Mucosa of descending colon (tissue), 3 donors: Measurements from ENCODE around the gene HOXD12. TPM values are rescaled to one million over a fixed set of nuclear protein-coding genes. Genes with fewer than 3 reads are reported as not detected.
A peak's percentile ranks its signal among the peaks of the same experiment; 100 is the strongest.

Source experiments
- ATAC-seq: fragments of 200-7000 bp; cut with Tn5 transposase; one replicate; pipeline ENCODE4 v1.9.1; 2020; ENCODE audit warnings: mild to moderate bottlenecking, moderate library complexity
- DNase-seq, 3 donors: peaks; one replicate each; pipeline ENCODE4 v3.0.0-alpha.2; 2020
- H3K36me3 ChIP-seq: fragments of 200-600 bp; one replicate; pipeline ENCODE4 v1.8.0; 2021; ENCODE audit warnings: low read depth, mild to moderate bottlenecking
- H3K4me1 ChIP-seq: fragments of 200-600 bp; one replicate; pipeline ENCODE4 v1.8.0; 2021; ENCODE audit warnings: low read depth, mild to moderate bottlenecking
- H3K4me3 ChIP-seq: fragments of 200-600 bp; one replicate; pipeline ENCODE4 v1.8.0; 2021; ENCODE audit warnings: mild to moderate bottlenecking
- H3K9me3 ChIP-seq: fragments of 200-600 bp; one replicate; pipeline ENCODE4 v1.8.0; 2021; ENCODE audit warnings: mild to moderate bottlenecking
- intact Hi-C, 2 donors: fragments of 100-400 bp; cut with DNase I in 1 of 2; cut with micrococcal nuclease in 1 of 2; formaldehyde crosslinking; loops; one replicate each; pipeline versions ENCODE4 v1.11.0 to v1.11.1; 2022; cut with DNase I, micrococcal nuclease
- total RNA-seq, 3 donors: library from RNA; stranded (reverse); fragmentation: NEBNext Ultra II Directional in 2 of 3; extraction: Animal tissue kit (Norgen Biotek cat#: 25700) in 2 of 3; gene quantifications; one replicate each; pipeline versions ENCODE4 v1.2.1 to v1.2.4, GENCODE V29; 2021 to 2023
- TF ChIP-seq, protein P1 (sequence below): fragments of 200-600 bp; IDR thresholded peaks from one replicate; pipeline ENCODE4 v1.8.0; 2022; ENCODE audit warnings: antibody characterized with exemption, mild to moderate bottlenecking
- donor health status: DM: no; HTN: no; CAD: no; lungs with moderate emphysema.
- donor health status: DM: no; HTN: no; CAD: no.
- donor health status: DM: no; HTN: yes; CAD: no.

HOXD12 gene
- total RNA-seq, 3 donors from 2014 or later: not detected

DNA sequence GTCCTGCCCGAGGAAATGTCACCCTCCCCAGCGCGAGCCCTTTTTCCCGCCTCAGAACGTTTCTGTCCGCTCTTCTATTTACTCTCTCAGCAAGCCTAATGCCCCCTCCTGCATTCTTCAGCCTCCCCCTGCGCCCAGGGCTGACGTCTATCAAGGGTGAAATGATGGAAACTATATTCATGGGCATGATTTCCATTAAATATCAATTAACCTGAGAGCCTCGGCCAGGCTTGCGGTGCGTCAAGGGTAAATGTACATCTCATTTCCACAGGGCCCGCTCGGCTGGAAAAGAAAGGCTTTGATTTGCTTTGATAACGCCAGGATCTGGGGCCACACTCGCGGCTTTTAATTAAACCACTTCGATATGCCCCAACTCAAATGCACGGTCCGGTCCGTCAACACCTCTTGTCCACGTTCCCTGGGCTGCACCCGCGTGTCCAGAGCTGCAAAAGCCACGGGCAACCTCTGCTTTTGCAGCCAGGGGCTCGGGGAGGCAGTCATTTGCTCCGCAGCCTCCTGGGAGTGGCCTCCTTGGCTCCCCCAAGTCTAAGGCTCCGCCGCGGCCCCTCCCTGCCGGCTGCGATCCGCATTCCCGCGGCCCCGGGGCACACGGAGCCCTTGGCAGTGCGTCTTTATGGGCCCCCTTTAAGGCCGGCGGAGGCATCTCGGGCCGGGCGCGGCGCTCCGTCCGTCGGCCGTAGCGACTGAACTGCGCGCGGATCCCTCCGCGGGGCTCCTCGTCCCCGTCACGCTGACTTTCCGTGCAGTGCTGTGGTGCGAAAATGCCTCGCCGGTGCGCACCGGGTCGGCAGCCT is 29.6 kb downstream of the HOXD12 start, which contains the start of gene HOXD8:
Gene HOXD8 (plus strand): TSS at position 724 of the 815 bp plus-strand sequence. CDS start 662 bp downstream, outside the sequence.
- Histone ChIP-seq H3K9me3 (no peaks in the 10 kb centered on the region), H3K36me3 (no peaks in the 10 kb centered on the region), H3K4me3 (peak within 1 kb of the TSS; percentile 36), H3K4me1 (peaks cover 17% of the 10 kb centered on the region)
- TF ChIP-seq, protein P1, sequence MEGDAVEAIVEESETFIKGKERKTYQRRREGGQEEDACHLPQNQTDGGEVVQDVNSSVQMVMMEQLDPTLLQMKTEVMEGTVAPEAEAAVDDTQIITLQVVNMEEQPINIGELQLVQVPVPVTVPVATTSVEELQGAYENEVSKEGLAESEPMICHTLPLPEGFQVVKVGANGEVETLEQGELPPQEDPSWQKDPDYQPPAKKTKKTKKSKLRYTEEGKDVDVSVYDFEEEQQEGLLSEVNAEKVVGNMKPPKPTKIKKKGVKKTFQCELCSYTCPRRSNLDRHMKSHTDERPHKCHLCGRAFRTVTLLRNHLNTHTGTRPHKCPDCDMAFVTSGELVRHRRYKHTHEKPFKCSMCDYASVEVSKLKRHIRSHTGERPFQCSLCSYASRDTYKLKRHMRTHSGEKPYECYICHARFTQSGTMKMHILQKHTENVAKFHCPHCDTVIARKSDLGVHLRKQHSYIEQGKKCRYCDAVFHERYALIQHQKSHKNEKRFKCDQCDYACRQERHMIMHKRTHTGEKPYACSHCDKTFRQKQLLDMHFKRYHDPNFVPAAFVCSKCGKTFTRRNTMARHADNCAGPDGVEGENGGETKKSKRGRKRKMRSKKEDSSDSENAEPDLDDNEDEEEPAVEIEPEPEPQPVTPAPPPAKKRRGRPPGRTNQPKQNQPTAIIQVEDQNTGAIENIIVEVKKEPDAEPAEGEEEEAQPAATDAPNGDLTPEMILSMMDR: no peak
- ATAC-seq (peak; percentile 83), DNase-seq (peak; percentile 71 to 84 (median 76))
- intact Hi-C loops: loop anchor here (5.0 to 10.0 kb wide), 4 partner anchors 508 to 1016 kb away; no protein-coding TSS in a partner anchor

DNA sequence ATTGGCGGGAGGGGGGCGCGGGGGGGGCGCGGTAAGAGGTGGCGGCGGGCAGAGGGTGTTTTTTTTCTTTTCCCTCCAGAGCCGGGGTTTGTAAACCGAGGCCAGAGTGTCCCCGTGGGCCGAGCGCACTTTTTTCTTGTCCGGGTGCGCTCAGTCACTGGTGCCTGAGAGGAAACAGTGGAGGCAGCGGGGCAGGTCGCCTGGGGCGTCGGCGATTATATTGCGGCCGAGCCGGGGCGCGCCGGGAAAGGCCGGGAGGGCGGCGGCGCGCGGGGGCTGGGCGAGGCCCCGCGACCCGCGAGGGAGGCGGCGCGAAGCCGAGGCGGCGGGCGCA is 30.2 kb downstream of the HOXD12 start:
- Histone ChIP-seq H3K4me1 (peaks cover 17% of the 10 kb centered on the region), H3K36me3 (no peaks in the 10 kb centered on the region), H3K9me3 (no peaks in the 10 kb centered on the region), H3K4me3 (peak overlapping the region; percentile 36)
- ATAC-seq (peak; percentile 57), DNase-seq (peak in 2 of 3 donors; percentile 55 to 60)
- intact Hi-C loops: loop anchor here (5.0 to 10.0 kb wide), 4 partner anchors 508 to 1015 kb away; no protein-coding TSS in a partner anchor
- TF ChIP-seq, protein P1: no peak

DNA sequence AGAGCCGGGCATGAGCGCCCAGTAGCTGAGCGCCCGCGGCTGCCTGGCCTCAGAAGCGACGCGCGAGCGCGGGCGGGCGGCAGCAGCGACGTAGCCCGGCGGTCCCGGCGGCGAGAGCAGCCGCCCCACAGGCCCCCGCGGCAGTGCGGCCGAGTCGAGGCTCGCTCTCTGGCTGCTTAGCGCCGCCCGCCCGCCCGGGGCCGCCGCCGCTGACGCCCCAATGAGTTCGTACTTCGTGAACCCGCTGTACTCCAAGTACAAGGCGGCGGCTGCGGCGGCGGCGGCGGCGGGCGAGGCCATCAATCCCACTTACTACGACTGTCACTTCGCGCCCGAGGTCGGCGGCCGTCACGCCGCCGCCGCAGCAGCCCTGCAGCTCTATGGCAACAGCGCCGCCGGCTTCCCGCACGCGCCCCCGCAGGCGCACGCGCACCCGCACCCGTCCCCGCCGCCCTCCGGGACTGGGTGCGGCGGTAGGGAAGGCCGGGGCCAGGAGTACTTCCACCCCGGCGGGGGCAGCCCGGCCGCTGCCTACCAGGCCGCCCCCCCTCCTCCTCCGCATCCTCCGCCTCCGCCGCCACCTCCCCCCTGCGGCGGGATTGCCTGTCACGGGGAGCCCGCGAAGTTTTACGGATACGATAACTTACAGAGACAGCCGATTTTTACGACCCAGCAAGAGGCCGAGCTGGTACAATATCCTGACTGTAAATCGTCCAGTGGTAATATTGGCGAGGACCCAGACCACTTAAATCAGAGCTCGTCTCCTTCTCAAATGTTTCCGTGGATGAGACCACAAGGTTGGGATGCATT is 30.8 kb downstream of the HOXD12 start:
- intact Hi-C loops: no loop called here

DNA sequence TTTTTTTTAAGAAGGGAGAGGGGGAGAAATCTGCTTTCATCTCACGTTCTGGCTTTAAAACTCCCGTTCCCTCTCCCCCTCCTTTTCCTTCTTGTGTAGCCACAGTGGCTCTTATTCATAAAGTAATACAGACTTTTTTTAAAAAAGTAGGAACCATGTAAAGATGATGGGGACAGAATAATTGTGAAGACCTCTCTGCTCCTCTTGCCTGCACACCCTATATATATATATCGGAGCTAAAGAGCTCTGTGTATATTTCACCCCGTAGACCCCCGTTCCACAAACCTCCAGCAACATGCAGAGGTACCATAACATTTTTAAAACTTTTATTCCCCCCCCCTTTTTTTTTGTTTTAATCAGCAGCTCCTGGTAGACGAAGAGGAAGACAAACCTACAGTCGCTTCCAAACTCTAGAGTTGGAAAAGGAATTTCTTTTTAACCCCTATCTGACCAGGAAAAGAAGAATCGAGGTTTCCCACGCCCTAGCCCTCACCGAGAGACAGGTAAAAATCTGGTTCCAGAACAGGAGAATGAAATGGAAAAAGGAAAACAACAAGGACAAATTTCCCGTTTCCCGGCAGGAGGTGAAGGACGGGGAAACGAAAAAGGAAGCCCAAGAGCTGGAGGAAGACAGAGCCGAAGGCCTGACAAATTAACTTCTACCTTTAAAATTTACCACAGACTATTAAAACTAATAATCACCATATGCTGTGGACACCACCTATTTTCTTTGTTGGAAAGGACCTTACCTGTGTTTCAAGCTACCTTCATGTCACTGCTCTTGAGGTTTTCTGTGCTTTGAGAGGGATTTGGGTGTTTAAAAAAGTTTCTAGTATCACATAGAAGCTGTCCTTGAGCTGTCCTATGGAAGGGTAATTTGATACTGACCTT is 31.6 kb downstream of the HOXD12 start:
- DNase-seq (no peak), ATAC-seq (no peak)
- Histone ChIP-seq H3K9me3 (no peaks in the 10 kb centered on the region), H3K4me3 (peak overlapping the region; percentile 36), H3K36me3 (no peaks in the 10 kb centered on the region), H3K4me1 (peaks cover 17% of the 10 kb centered on the region)
- TF ChIP-seq, protein P1: no peak
- intact Hi-C loops: no loop called here

More for the DNA sequence above, 30.8 kb downstream of the HOXD12 start:
- TF ChIP-seq, protein P1: no peak
- peak; percentile 60 to 74 (median 67) for DNase-seq
- H3K4me3 ChIP-seq: peak overlapping the region; percentile 36
- H3K4me1 ChIP-seq: peaks cover 17% of the 10 kb centered on the region
- peak; percentile 61 for ATAC-seq
- no peaks in the 10 kb centered on the region for H3K9me3 ChIP-seq
- no peaks in the 10 kb centered on the region for H3K36me3 ChIP-seq

DNA sequence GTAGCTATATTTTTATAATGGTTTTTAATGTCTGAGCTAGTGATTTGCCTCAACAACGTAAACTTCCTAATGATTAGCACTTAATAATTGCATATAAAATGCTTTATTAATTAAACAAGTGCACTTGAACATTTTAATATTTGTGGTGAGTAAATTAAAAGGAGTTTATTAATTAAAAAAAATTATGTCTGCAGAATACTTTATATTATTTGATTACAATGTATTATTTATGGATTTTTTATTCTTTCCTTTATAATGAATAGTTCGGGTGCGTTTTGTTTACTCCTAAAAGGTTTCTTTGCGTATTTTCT is 32.2 kb downstream of the HOXD12 start:
- ATAC-seq: no peak
- no peaks in the 10 kb centered on the region for H3K9me3 ChIP-seq
- intact Hi-C loops: no loop called here

More for the DNA sequence above, 32.2 kb downstream of the HOXD12 start:
- Histone ChIP-seq H3K36me3 (no peaks in the 10 kb centered on the region), H3K4me1 (peaks cover 17% of the 10 kb centered on the region), H3K4me3 (no peak overlapping the region)
- no peak for DNase-seq
- TF ChIP-seq, protein P1: no peak
